HCT116 (cell line): Measurements from ENCODE around the gene SELENOW. TPM values are rescaled to one million over a fixed set of nuclear protein-coding genes. Genes with fewer than 3 reads are reported as not detected.
"Not testable (repeated sequence)": the region's sequence is repeated elsewhere in the genome, so short reads cannot be mapped to it uniquely, and the experiment has no call there.

Source experiments
- ATAC-seq: fragments of 200-7000 bp; cut with Tn5 transposase; 2 replicates; pipeline ENCODE4 v1.9.1; 2020; ENCODE audit warnings: mild to moderate bottlenecking, moderate library complexity
- BruUV-seq: library from RNA; stranded (reverse); fragments of 400-500 nt; replicated peaks from 2 replicates; lab custom pipeline; 2021; lab: Mats Ljungman, UMichigan
- CTCF ChIA-PET: fragments of 300-600 bp; sonication (Branson Sonifier 250); formaldehyde crosslinking; loops from one replicate; lab custom pipeline; 2021; ENCODE audit warnings: antibody characterized with exemption; lab: Charles Lee
- POLR2A ChIA-PET: fragments of 300-600, 350-600 bp; sonication (Branson Sonifier 250); formaldehyde crosslinking; loops from one replicate; lab custom pipeline; 2021; ENCODE audit warnings: antibody characterized with exemption; lab: Charles Lee
- RAD21 ChIA-PET, 2 experiments: fragments of 300-600 bp; sonication (Branson Sonifier 250); formaldehyde crosslinking; loops; one replicate each; lab custom pipeline; 2023; ENCODE audit warnings: low total read pairs in 2 of 2; ENCODE audit not compliant: uncharacterized antibody in 2 of 2, unreplicated experiment in 2 of 2, low non-redundant PET in 1 of 2; lab: Charles Lee
- DNase-seq: peaks from one replicate; pipeline ENCODE4 v3.0.0-alpha.2; 2010; ENCODE audit warnings: low read depth, low spot score
- H2AFZ ChIP-seq: fragments of 200-600 bp; shearing (Covaris generic), sonication (generic); 2 replicates; pipeline ENCODE4 v1.6.1; 2017; ENCODE audit warnings: low read depth, mixed run types, mixed read lengths, antibody characterized with exemption, low read length; ENCODE audit not compliant: poor library complexity, severe bottlenecking
- H3K27ac ChIP-seq: 2 replicates; pipeline ENCODE4 v1.5.1; 2012; ENCODE audit warnings: low read depth, low read length
- H3K27me3 ChIP-seq: fragments of 200-600 bp; sonication (generic); 2 replicates; pipeline ENCODE4 v1.6.1; 2016; ENCODE audit warnings: mixed run types, low read length, mixed read lengths; ENCODE audit not compliant: insufficient read depth
- H3K36me3 ChIP-seq, 2 experiments: fragments of 200-500 bp in 1 of 2; fragments of 200-600 bp in 1 of 2; sonication (Bioruptor generic) in 1 of 2; sonication (generic) in 1 of 2; 2 replicates each; pipeline versions ENCODE4 v1.5.1 to v1.6.1; 2014 to 2016; ENCODE audit warnings: low read length in 2 of 2, inconsistent platforms in 1 of 2, mixed read lengths in 1 of 2, mixed run types in 1 of 2; ENCODE audit not compliant: insufficient read depth in 2 of 2, control insufficient read depth in 1 of 2
- H3K4me1 ChIP-seq, 2 experiments: fragments of 200-600 bp in 1 of 2; sonication (generic) in 1 of 2; 2 replicates each; pipeline versions ENCODE4 v1.5.1 to v1.6.1; 2012 to 2017; ENCODE audit warnings: low read length in 2 of 2, inconsistent platforms in 1 of 2, mild to moderate bottlenecking in 1 of 2, mixed read lengths in 1 of 2, mixed run types in 1 of 2, moderate library complexity in 1 of 2; ENCODE audit not compliant: insufficient read depth in 2 of 2, control insufficient read depth in 1 of 2
- H3K4me2 ChIP-seq: fragments of 200-600 bp; sonication (generic); 2 replicates; pipeline ENCODE4 v1.6.1; 2017; ENCODE audit warnings: mixed run types, low read length, mixed read lengths
- H3K4me3 ChIP-seq, 2 experiments: fragments of 200-600 bp in 1 of 2; sonication (generic) in 1 of 2; replicated peaks in 1 of 2; 2 replicates each; pipeline ENCODE4 v1.5.1; 2011 to 2016; ENCODE audit warnings: low read length in 2 of 2, control low read depth in 1 of 2, low read depth in 1 of 2, mild to moderate bottlenecking in 1 of 2, mixed read lengths in 1 of 2, mixed run types in 1 of 2
- H3K79me2 ChIP-seq: fragments of 200-600 bp; sonication (generic); 2 replicates; pipeline ENCODE4 v1.6.1; 2017; ENCODE audit warnings: mild to moderate bottlenecking, mixed run types, low read length, moderate library complexity, mixed read lengths; ENCODE audit not compliant: insufficient read depth
- H3K9ac ChIP-seq: fragments of 200-600 bp; sonication (generic); 2 replicates; pipeline ENCODE4 v1.6.1; 2016; ENCODE audit warnings: low read length, mixed read lengths
- H3K9me2 ChIP-seq: fragments of 200-600 bp; sonication (generic), shearing (Covaris generic); 2 replicates; pipeline ENCODE4 v1.6.1; 2017; ENCODE audit warnings: mixed run types, mild to moderate bottlenecking, moderate library complexity; ENCODE audit not compliant: insufficient read depth
- H3K9me3 ChIP-seq, 2 experiments: fragments of 200-500 bp in 1 of 2; fragments of 200-600 bp in 1 of 2; sonication (Bioruptor generic) in 1 of 2; sonication (generic) in 1 of 2; 2 replicates each; pipeline ENCODE4 v1.6.1; 2014 to 2017; ENCODE audit warnings: low read length in 2 of 2, mixed read lengths in 2 of 2, inconsistent platforms in 1 of 2, low read depth in 1 of 2, mild to moderate bottlenecking in 1 of 2, mixed run types in 1 of 2, moderate library complexity in 1 of 2; ENCODE audit not compliant: control insufficient read depth in 1 of 2, insufficient read depth in 1 of 2
- H4K20me1 ChIP-seq: fragments of 200-600 bp; sonication (generic), shearing (Covaris generic); 2 replicates; pipeline ENCODE4 v1.6.1; 2017; ENCODE audit warnings: mixed run types, mild to moderate bottlenecking, moderate library complexity; ENCODE audit not compliant: insufficient read depth
- CBX3 ChIP-seq: IDR thresholded peaks from 2 replicates; pipeline ENCODE4 v1.6.1; 2012; ENCODE audit warnings: low read depth
- CEBPB ChIP-seq: IDR thresholded peaks from 2 replicates; pipeline ENCODE4 v1.6.1; 2012; ENCODE audit warnings: low read depth
- CTCF ChIP-seq, 3 experiments: fragments of 200-600 bp in 1 of 3; sonication (generic) in 1 of 3; IDR thresholded peaks in 2 of 3; conservative IDR thresholded peaks in 1 of 3; 2 replicates each; pipeline ENCODE4 v1.5.1; 2012 to 2017; ENCODE audit warnings: low read depth in 2 of 3, low read length in 2 of 3, antibody characterized with exemption in 1 of 3, borderline replicate concordance in 1 of 3, control low read depth in 1 of 3, mild to moderate bottlenecking in 1 of 3, mixed read lengths in 1 of 3, mixed run types in 1 of 3, moderate library complexity in 1 of 3; ENCODE audit not compliant: insufficient read depth in 1 of 3
- EGR1 ChIP-seq: IDR thresholded peaks from 2 replicates; pipeline ENCODE4 v1.6.1; 2012; ENCODE audit warnings: low read depth
- EZH2phosphoT487 ChIP-seq: fragments of 200-600 bp; IDR thresholded peaks from 2 replicates; pipeline ENCODE4 v1.6.1; 2018; ENCODE audit warnings: antibody characterized with exemption, borderline replicate concordance
- FOSL1 ChIP-seq: IDR thresholded peaks from 2 replicates; pipeline ENCODE4 v1.6.1; 2012; ENCODE audit warnings: low read depth
- JUND ChIP-seq: IDR thresholded peaks from 2 replicates; pipeline ENCODE4 v1.6.1; 2012
- POLR2A ChIP-seq: IDR thresholded peaks from 2 replicates; pipeline ENCODE4 v1.7.0; 2011; ENCODE audit warnings: borderline replicate concordance; ENCODE audit not compliant: insufficient read depth, insufficient read length; ENCODE audit errors: extremely low read depth
- POLR2AphosphoS5 ChIP-seq: IDR thresholded peaks from 2 replicates; pipeline ENCODE4 v1.6.1; 2011; ENCODE audit warnings: mild to moderate bottlenecking, low read depth, low read length, moderate library complexity
- RAD21 ChIP-seq: IDR thresholded peaks from 2 replicates; pipeline ENCODE4 v1.6.1; 2012; ENCODE audit warnings: low read depth, mild to moderate bottlenecking
- SP1 ChIP-seq: IDR thresholded peaks from 2 replicates; pipeline ENCODE4 v1.6.1; 2012; ENCODE audit warnings: low read depth
- ZBTB33 ChIP-seq: IDR thresholded peaks from 2 replicates; pipeline ENCODE4 v1.6.1; 2011; ENCODE audit warnings: mild to moderate bottlenecking, low read length, moderate library complexity; ENCODE audit not compliant: insufficient replicate concordance; ENCODE audit errors: extremely low read depth
- intact Hi-C: fragments of 100-400 bp; cut with micrococcal nuclease; formaldehyde crosslinking; loops from 2 replicates; pipeline ENCODE4 v1.10.0; 2022
- total RNA-seq: library from RNA; stranded (reverse); gene quantifications from one replicate; pipeline ENCODE4 v1.2.1, GENCODE V29; 2021; ENCODE audit not compliant: unreplicated experiment
- TF ChIP-seq, protein P1 (sequence below): IDR thresholded peaks from 2 replicates; pipeline ENCODE4 v1.6.1; 2012

Gene SELENOW
- total RNA-seq, 1 experiment from 2014 or later: 181 TPM

DNA sequence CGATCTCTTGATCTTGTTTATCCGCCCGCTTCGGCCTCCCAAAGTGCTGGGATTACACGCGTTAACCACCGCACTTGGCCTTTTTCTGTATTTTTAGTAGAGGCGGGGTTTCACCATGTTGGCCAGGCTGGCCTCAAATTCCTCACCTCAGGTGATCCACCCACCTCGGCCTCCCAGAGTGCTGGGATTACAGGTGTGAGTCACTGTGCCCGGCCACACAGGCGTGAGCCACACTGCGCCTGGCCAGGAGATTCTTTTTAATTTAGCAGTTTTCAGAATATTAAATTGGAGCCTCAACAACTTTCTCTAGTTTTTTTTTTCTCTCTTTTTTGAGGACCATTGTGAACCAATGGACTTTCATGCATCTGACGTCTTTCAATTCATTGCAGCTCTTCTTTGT is 11.3 kb downstream of the SELENOW start:
- peaks cover 14 to 25% of the 10 kb centered on the region in 2 experiments for H3K4me1 ChIP-seq
- peak overlapping the region; percentile 85 for H2AFZ ChIP-seq
- H3K36me3 ChIP-seq, BruUV-seq, H3K27me3 ChIP-seq, H3K9me3 ChIP-seq, DNase-seq, H4K20me1 ChIP-seq, H3K79me2 ChIP-seq, H3K9me2 ChIP-seq: not testable (repeated sequence)
- ChIA-PET CTCF (interaction anchor here (0.7 to 1.7 kb wide), 11 partner anchors 10 to 82 kb away, joined by 3 to 9 read pairs (median 4); partner anchors contain the start of gene SELENOW), POLR2A (interaction anchor here (0.7 kb wide), 1 partner anchor 361 kb away, joined by 3 read pairs; no protein-coding TSS in a partner anchor), RAD21 (interaction anchor here in 1 of 2 experiments (0.6 kb wide), 1 partner anchor 57 kb away, joined by 3 read pairs; no protein-coding TSS in a partner anchor)
- peak overlapping the region; percentile 74 for H3K4me2 ChIP-seq
- peak overlapping the region; percentile 36 for H3K9ac ChIP-seq
- H3K27ac ChIP-seq: peak overlapping the region; percentile 81
- peak; percentile 77 for ATAC-seq
- H3K4me3 ChIP-seq: peak overlapping the region; percentile 21 to 23
- intact Hi-C loops: loop anchor here (2.0 to 5.0 kb wide), 3 partner anchors 73 to 358 kb away; partner anchors contain the start of gene EHD2
- TF ChIP-seq, protein P1, sequence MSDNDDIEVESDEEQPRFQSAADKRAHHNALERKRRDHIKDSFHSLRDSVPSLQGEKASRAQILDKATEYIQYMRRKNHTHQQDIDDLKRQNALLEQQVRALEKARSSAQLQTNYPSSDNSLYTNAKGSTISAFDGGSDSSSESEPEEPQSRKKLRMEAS: peak; percentile 12; the same call in 1 of the 2 replicates
- TF ChIP-seq CBX3: peak; percentile 39; the same call in 1 of the 2 replicates
- TF ChIP-seq JUND: peak; percentile 60; the same call in 1 of the 2 replicates
- TF ChIP-seq EGR1: peak; percentile 79
- TF ChIP-seq FOSL1: peak; percentile 64
- TF ChIP-seq SP1: 0 out of 2 replicates have a peak, but pooled peaks have one; percentile 26

- DNase-seq: peak; percentile 88
- H3K9me2 ChIP-seq: no peaks in the 10 kb centered on the region
- H3K9ac ChIP-seq: peak overlapping the region; percentile 36
- ChIA-PET CTCF (interaction anchor here (0.7 to 1.7 kb wide), 11 partner anchors 9 to 83 kb away, joined by 3 to 9 read pairs (median 4); partner anchors contain the start of gene SELENOW), RAD21 (interaction anchor here in 1 of 2 experiments (0.6 kb wide), 1 partner anchor 57 kb away, joined by 3 read pairs; no protein-coding TSS in a partner anchor), POLR2A (interaction anchor here (0.7 kb wide), 1 partner anchor 362 kb away, joined by 3 read pairs; no protein-coding TSS in a partner anchor)
- H3K27me3 ChIP-seq: no peaks in the 10 kb centered on the region
- peaks cover 14 to 25% of the 10 kb centered on the region in 2 experiments for H3K4me1 ChIP-seq
- H3K9me3 ChIP-seq: no peaks in the 10 kb centered on the region
- peak overlapping the region; percentile 85 for H2AFZ ChIP-seq
- H3K36me3 ChIP-seq: peaks cover 2 to 3% of the 10 kb centered on the region in 2 experiments; a peak in 2 of 4 replicates
- H3K79me2 ChIP-seq: no peaks in the 10 kb centered on the region
- H3K4me3 ChIP-seq: peak overlapping the region; percentile 21 to 23
- peak overlapping the region; percentile 74 for H3K4me2 ChIP-seq
- peak; percentile 88 for ATAC-seq
- intact Hi-C loops: loop anchor here (2.0 to 5.0 kb wide), 2 partner anchors 72 to 358 kb away; no protein-coding TSS in a partner anchor
- H3K27ac ChIP-seq: peak overlapping the region; percentile 81
- BruUV-seq: no TSS peak
- H4K20me1 ChIP-seq: no peaks in the 10 kb centered on the region
- TF ChIP-seq EZH2phosphoT487 (no peak), POLR2A (no peak), CBX3 (0 out of 2 replicates have a peak, but pooled peaks have one; percentile 26), FOSL1 (no peak), POLR2AphosphoS5 (no peak), CEBPB (no peak), ZBTB33 (no peak), RAD21 (peak; percentile 64), CTCF (IDR thresholded peaks at IDR 0.05 in 2 of 3, conservative IDR thresholded peaks at IDR 0.05 in 1 of 3; ENCODE audit: borderline replicate concordance in 1 of 3, insufficient read depth in 1 of 3, low read depth in 2 of 3, low read length in 2 of 3) (peak; percentile 87 to 98 (median 97))
- TF ChIP-seq, protein P1: no peak
These were observed 11.9 kb downstream of the SELENOW start for GRCh38 chr19:47790398-47790814.
